ENCODE measurements around the gene MORN4.
"Not testable (repeated sequence)": the region's sequence is repeated elsewhere in the genome, so short reads cannot be mapped to it uniquely, and the experiment has no call there.

DNA sequence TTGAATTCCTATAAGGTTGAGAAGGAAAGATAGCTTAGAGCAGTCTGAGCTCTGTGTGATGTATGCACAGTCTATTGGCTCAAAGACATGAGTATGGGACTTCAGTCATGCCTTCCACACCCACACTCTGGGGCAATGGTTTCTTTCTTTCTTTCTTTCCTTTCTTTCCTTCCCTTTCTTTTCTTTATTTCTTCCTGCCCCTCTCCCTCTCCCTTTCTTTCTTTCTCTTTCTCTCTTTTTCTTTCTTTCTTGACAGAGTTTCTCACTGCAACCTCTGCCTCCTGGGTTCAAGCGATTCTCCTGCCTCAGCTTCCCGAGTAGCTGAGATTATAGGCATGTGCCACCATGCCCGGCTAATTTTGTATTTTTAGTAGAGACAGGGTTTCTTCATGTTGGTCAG, 5.8 kb upstream of the MORN4 start:
- TF ChIP-seq, protein P1, sequence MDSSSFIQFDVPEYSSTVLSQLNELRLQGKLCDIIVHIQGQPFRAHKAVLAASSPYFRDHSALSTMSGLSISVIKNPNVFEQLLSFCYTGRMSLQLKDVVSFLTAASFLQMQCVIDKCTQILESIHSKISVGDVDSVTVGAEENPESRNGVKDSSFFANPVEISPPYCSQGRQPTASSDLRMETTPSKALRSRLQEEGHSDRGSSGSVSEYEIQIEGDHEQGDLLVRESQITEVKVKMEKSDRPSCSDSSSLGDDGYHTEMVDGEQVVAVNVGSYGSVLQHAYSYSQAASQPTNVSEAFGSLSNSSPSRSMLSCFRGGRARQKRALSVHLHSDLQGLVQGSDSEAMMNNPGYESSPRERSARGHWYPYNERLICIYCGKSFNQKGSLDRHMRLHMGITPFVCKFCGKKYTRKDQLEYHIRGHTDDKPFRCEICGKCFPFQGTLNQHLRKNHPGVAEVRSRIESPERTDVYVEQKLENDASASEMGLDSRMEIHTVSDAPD (CRISPR knock-in tag; IDR thresholded peaks at IDR 0.05), result not testable (repeated sequence)
- TF ChIP-seq NFYB (CRISPR knock-in tag; IDR thresholded peaks at IDR 0.05), result not testable (repeated sequence)

Measured in HepG2 (cell line).